HFFc6 (cell line): Measurements from ENCODE around the gene COG5. TPM values are rescaled to one million over a fixed set of nuclear protein-coding genes. Genes with fewer than 3 reads are reported as not detected.

ENCODE experiments used
- DNase-seq: peaks from one replicate; pipeline ENCODE4 v3.0.0-alpha.2; 2018
- H3K27ac Mint-ChIP-seq: 2 replicates; pipeline ENCODE4 v1.8.0; 2020; ENCODE audit warnings: mild to moderate bottlenecking, mixed read lengths
- H3K27me3 Mint-ChIP-seq: 2 replicates; pipeline ENCODE4 v1.8.0; 2021; ENCODE audit warnings: mild to moderate bottlenecking, moderate library complexity, mixed read lengths; ENCODE audit not compliant: insufficient read depth
- H3K36me3 Mint-ChIP-seq: 2 replicates; pipeline ENCODE4 v1.8.0; 2021; ENCODE audit warnings: low read depth, mixed read lengths
- H3K4me1 Mint-ChIP-seq: 2 replicates; pipeline ENCODE4 v1.8.0; 2020; ENCODE audit warnings: low read depth, mixed read lengths
- H3K4me3 Mint-ChIP-seq: 2 replicates; pipeline ENCODE4 v1.8.0; 2020; ENCODE audit warnings: mild to moderate bottlenecking, moderate library complexity, mixed read lengths
- H3K9me3 Mint-ChIP-seq: 2 replicates; pipeline ENCODE4 v1.8.0; 2020; ENCODE audit warnings: mild to moderate bottlenecking, mixed read lengths
- CTCF ChIP-seq: fragments of 200-600 bp; sonication (generic); IDR thresholded peaks from 2 replicates; pipeline ENCODE4 v1.5.0; 2021; ENCODE audit warnings: antibody characterized with exemption, mild to moderate bottlenecking
- total RNA-seq, 6 experiments: library from RNA; stranded (reverse); fragmentation: NEBNext Ultra II Directional; extraction: Animal tissue kit (Norgen Biotek cat#: 25700); gene quantifications; 2 replicates in 1 of 6; 3 replicates in 5 of 6; pipeline ENCODE4 v1.2.3, GENCODE V29; 2021

The COG5 gene
- total RNA-seq, 6 experiments from 2014 or later: 25.6 to 34.8 (median 31.6) TPM

- H3K4me1 Mint-ChIP-seq: peaks cover 18% of the 10 kb centered on the region
- no peak for TF ChIP-seq CTCF
- peaks cover 22% of the 10 kb centered on the region; the same call in 1 of the 2 replicates for H3K36me3 Mint-ChIP-seq
- no peaks in the 10 kb centered on the region for H3K9me3 Mint-ChIP-seq
- H3K27ac Mint-ChIP-seq: no peak overlapping the region
- H3K4me3 Mint-ChIP-seq: no peak overlapping the region
- no peaks in the 10 kb centered on the region for H3K27me3 Mint-ChIP-seq
- DNase-seq: no peak
These were observed 360.1 kb downstream of the COG5 start for GRCh38 chr7:107203607-107204006.

- Mint-ChIP-seq H3K27ac (no peak overlapping the region), H3K4me3 (no peak overlapping the region), H3K27me3 (no peaks in the 10 kb centered on the region), H3K36me3 (peaks cover 26% of the 10 kb centered on the region), H3K4me1 (peaks cover 9% of the 10 kb centered on the region), H3K9me3 (no peaks in the 10 kb centered on the region)
- DNase-seq: peak; percentile 22
- peak; percentile 79 for TF ChIP-seq CTCF
These were observed 361.8 kb downstream of the COG5 start for GRCh38 chr7:107201795-107202450.

- no peak for DNase-seq
- Mint-ChIP-seq H3K27ac (peak overlapping the region; percentile 29; the same call in 1 of the 2 replicates), H3K27me3 (no peaks in the 10 kb centered on the region), H3K9me3 (no peaks in the 10 kb centered on the region), H3K4me3 (no peak overlapping the region), H3K4me1 (peaks cover 7% of the 10 kb centered on the region), H3K36me3 (peaks cover 15% of the 10 kb centered on the region)
- no peak for TF ChIP-seq CTCF
These were observed 366.7 kb downstream of the COG5 start for GRCh38 chr7:107196834-107197610.

- Mint-ChIP-seq H3K27ac (no peak overlapping the region), H3K9me3 (no peaks in the 10 kb centered on the region)
These were observed 369.7 kb downstream of the COG5 start for GRCh38 chr7:107194052-107194451.

GRCh38 chr7:107190090-107190489, 373.6 kb downstream of the COG5 start:
- no peak overlapping the region for H3K27ac Mint-ChIP-seq
- DNase-seq: no peak
- H3K27me3 Mint-ChIP-seq: no peaks in the 10 kb centered on the region
- peaks cover 14% of the 10 kb centered on the region for H3K4me1 Mint-ChIP-seq
- H3K36me3 Mint-ChIP-seq: peaks cover 34% of the 10 kb centered on the region
- H3K4me3 Mint-ChIP-seq: no peak overlapping the region
- TF ChIP-seq CTCF: no peak
- H3K9me3 Mint-ChIP-seq: no peaks in the 10 kb centered on the region

More at GRCh38 chr7:107194052-107194451, 369.7 kb downstream of the COG5 start:
- Mint-ChIP-seq H3K4me3 (no peak overlapping the region), H3K27me3 (no peaks in the 10 kb centered on the region), H3K36me3 (peaks cover 14% of the 10 kb centered on the region), H3K4me1 (peaks cover 7% of the 10 kb centered on the region)
- peak; percentile 66 for TF ChIP-seq CTCF
- DNase-seq: no peak
